ENCODE data around the gene OR51D1. TPM values are rescaled to one million over a fixed set of nuclear protein-coding genes. Genes with fewer than 3 reads are reported as not detected.

The OR51D1 gene, protein sequence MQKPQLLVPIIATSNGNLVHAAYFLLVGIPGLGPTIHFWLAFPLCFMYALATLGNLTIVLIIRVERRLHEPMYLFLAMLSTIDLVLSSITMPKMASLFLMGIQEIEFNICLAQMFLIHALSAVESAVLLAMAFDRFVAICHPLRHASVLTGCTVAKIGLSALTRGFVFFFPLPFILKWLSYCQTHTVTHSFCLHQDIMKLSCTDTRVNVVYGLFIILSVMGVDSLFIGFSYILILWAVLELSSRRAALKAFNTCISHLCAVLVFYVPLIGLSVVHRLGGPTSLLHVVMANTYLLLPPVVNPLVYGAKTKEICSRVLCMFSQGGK
- total RNA-seq (not detected), polyA plus RNA-seq (not detected)
- long read RNA-seq, donor 1, result 0 reads
- long read RNA-seq, donor 2, result 0 reads
- long read RNA-seq, donor 3, result 0 reads
- long read RNA-seq, donor 4, result 0 reads
- long read RNA-seq, donor 5, result 0 reads
- long read RNA-seq, donor 6, result 0 reads
- long read RNA-seq, donor 7, result 0 reads
- long read RNA-seq, donor 8, result 0 reads
- long read RNA-seq, donor 9, result 0 reads
- long read RNA-seq, donor 10, result 0 reads

DNA sequence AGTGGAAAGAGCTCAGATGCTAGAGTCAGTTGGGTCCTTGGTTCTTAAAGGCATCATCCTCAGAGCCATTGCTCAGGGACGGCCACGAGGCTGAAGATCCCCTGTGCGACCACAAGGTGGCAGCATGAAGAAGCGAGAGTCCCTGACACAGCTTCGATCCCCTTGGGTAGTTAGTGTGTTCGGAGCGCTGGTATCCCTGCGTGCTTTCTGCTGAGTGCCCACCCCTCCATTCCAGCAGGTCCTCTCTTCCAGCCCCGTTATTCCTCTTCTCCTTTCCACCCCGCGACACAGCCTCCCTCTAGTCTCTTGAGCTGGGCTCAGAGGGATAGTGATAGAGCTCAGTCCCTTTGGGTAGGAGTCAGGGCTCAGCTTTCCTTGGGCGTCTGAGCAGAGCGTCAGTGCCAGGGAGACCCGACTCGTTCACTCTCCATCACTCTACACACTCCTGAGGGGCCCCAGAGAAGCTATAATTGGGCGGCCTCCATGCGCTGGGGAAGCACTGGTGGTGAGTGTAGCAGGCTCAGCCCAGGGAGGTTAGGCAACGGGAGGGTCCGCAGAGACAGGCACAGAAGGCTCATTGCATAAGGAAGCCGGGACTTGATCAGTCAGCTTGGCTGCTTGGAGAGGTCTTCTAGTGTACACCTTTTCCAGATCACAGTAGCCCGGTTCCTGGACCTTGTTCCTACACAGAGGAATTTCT is at the start of gene OR51D1:
OR51D1 (plus strand) TSS at position 516 of the 700 bp plus-strand sequence. CDS start 2,314 bp downstream, outside the sequence.
- H3K27me3 ChIP-seq, result no peaks in the 10 kb centered on the region
- TF ChIP-seq CTCF (IDR thresholded peaks at IDR 0.05), result peak; percentile 57 to 88 (median 76)
- no peak for TF ChIP-seq POLR2A (IDR thresholded peaks at IDR 0.05)
- no peak within 1 kb of the TSS for H3K27ac ChIP-seq
- H3K4me3 ChIP-seq, result no peak within 1 kb of the TSS
- no peaks in the 10 kb centered on the region for H3K9me3 ChIP-seq (replicated peaks in 1 of 3)
- H3K36me3 ChIP-seq (replicated peaks in 1 of 2), result no peaks in the 10 kb centered on the region
- peak; percentile 39 to 86 (median 69) for DNase-seq
- WGBS, 4 donors, result 20 to 34% (median 28%) methylated on average over 9 to 21 of the region's 21 CpGs
- intact Hi-C loops (cut with DNase I), result loop anchor here in 1 of 2 donors (5.0 kb wide), 1 partner anchor 365 kb away; no protein-coding TSS in a partner anchor
- H3K4me1 ChIP-seq (replicated peaks in 1 of 2), result no peaks in the 10 kb centered on the region

DNA sequence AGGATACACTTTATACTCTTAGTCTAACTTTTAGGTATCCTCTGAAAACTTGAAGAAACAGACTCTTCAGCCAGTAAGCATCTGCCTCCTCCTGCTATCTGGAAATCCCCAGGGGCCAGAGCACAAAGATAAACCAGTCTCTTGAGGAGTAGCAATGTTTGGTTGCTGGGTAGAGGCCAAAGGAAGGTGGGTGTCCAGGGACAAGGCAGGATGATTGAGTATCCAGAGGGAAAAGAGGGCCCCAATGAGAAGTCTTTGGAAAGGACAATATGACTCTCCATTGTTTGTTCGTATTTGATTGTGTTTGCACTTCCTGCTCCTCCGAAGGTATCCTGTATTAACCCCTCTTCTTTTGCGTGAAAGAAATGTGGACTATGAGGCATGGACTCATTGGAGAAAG is 48.3 kb upstream of the OR51D1 start:
- Histone ChIP-seq H3K27me3 (no peaks in the 10 kb centered on the region), H3K36me3 (replicated peaks in 1 of 2) (no peaks in the 10 kb centered on the region), H3K9me3 (replicated peaks in 1 of 3) (no peaks in the 10 kb centered on the region), H3K4me1 (replicated peaks in 1 of 2) (no peaks in the 10 kb centered on the region), H3K27ac (no peak overlapping the region), H3K4me3 (no peak overlapping the region)
- WGBS, 4 donors, result 65 to 71% (median 70%) methylated on average over 3 of the region's 3 CpGs
- intact Hi-C loops (cut with DNase I), result no loop called here
- DNase-seq, result no peak
- TF ChIP-seq POLR2A (IDR thresholded peaks at IDR 0.05) (no peak), CTCF (IDR thresholded peaks at IDR 0.05) (no peak)

DNA sequence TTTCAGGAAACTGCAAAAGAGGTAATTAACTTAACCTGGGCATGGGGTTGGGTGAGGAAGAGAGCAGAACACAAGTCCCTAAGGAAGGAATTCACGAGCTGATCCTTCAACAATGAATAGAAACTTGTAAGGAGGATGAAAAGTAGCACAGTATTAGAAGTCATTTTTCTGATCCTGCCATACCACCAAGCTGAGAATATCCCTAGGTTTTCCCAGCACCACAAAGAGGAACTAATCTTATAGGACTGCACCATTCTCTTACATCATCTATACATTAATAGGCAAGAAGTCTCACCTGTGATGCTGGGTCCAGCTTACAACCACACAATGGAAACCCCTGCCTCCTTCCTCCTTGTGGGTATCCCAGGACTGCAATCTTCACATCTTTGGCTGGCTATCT is 43.5 kb upstream of the OR51D1 start, which contains the start of gene OR52I1:
OR52I1 (plus strand) TSS at position 301 of the 400 bp plus-strand sequence; CDS start at position 301, 0 bp downstream.
- 82 to 89% (median 87%) methylated on average over 1 of the region's 1 CpG for WGBS, 4 donors
- peaks cover 0 to under 1% of the 10 kb centered on the region in 2 donors for H3K36me3 ChIP-seq (replicated peaks in 1 of 2)
- H3K4me3 ChIP-seq, result no peak within 1 kb of the TSS
- no peaks in the 10 kb centered on the region for H3K27me3 ChIP-seq
- DNase-seq, result no peak
- intact Hi-C loops (cut with DNase I), result no loop called here
- TF ChIP-seq POLR2A (IDR thresholded peaks at IDR 0.05) (no peak), CTCF (IDR thresholded peaks at IDR 0.05) (no peak)
- no peaks in the 10 kb centered on the region for H3K4me1 ChIP-seq (replicated peaks in 1 of 2)
- no peak within 1 kb of the TSS for H3K27ac ChIP-seq
- H3K9me3 ChIP-seq (replicated peaks in 1 of 3), result no peaks in the 10 kb centered on the region

DNA sequence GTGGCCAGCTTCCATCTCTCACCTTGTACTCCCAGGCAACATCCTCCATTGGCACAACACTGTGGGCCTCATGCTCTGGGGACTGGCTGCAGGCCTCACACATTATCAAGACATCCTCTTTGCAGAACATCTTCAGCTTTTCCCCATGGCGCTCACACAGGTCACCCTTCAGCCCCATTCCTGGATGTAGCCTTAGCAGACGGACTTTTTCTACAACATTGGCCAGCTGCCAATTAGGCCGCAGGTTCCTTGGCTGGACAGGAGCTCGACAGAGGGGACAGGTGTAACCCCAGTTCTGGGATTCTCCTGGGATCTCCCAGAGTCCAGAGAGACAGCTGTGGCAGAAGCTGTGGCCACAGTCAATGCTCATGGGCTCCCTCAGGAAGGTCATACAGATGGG is 32.2 kb upstream of the OR51D1 start:
- Histone ChIP-seq H3K4me1 (replicated peaks in 1 of 2) (peaks cover 0 to 14% of the 10 kb centered on the region in 2 donors), H3K36me3 (replicated peaks in 1 of 2) (peaks cover 0 to 43% of the 10 kb centered on the region in 2 donors), H3K9me3 (replicated peaks in 1 of 3) (no peaks in the 10 kb centered on the region), H3K27me3 (no peaks in the 10 kb centered on the region), H3K4me3 (no peak overlapping the region), H3K27ac (no peak overlapping the region)
- TF ChIP-seq POLR2A (IDR thresholded peaks at IDR 0.05) (no peak), CTCF (IDR thresholded peaks at IDR 0.05) (no peak)
- intact Hi-C loops (cut with DNase I), result no loop called here
- 92 to 100% (median 93%) methylated on average over 1 to 4 of the region's 4 CpGs; no CpG with 5 or more reads in 1 of the 4 donors for WGBS, 4 donors
- no peak for DNase-seq

Measured in adrenal gland (tissue), 19 donors.